Endothelial cell of umbilical vein (primary cell): ENCODE data around the gene CFAP99. TPM values are rescaled to one million over a fixed set of nuclear protein-coding genes. Genes with fewer than 3 reads are reported as not detected.

Experiments
- BruUV-seq: library from RNA; stranded (reverse); fragments of 400-500 nt; replicated peaks from 2 replicates; lab custom pipeline; 2021; lab: Mats Ljungman, UMichigan
- CTCF ChIA-PET: fragments of 300-600, 350-600 bp; sonication (Branson Sonifier 250); formaldehyde crosslinking; loops from one replicate; lab custom pipeline; 2021; ENCODE audit warnings: antibody characterized with exemption, inconsistent platforms; lab: Charles Lee
- POLR2A ChIA-PET: fragments of 300-600, 350-600 bp; sonication (Branson Sonifier 250); formaldehyde crosslinking; loops from one replicate; lab custom pipeline; 2021; ENCODE audit warnings: antibody characterized with exemption, inconsistent platforms; lab: Charles Lee
- DNase-seq: peaks from one replicate; pipeline ENCODE4 v3.0.0-alpha.2; 2011; ENCODE audit warnings: low read depth, low spot score
- FAIRE-seq: peaks from 2 replicates; lab custom pipeline; 2011; peaks lifted over from hg19 to GRCh38; lab: Jason Lieb, UNC
- H2AFZ ChIP-seq: 2 replicates; pipeline ENCODE4 v1.6.0; 2012; ENCODE audit warnings: low read depth, low read length, control low read depth, inconsistent platforms
- H3K27ac ChIP-seq: 2 replicates; pipeline ENCODE4 v1.5.1; 2011; ENCODE audit warnings: low read depth, mild to moderate bottlenecking, control low read depth, low read length, moderate library complexity; ENCODE audit not compliant: insufficient read depth
- H3K27me3 ChIP-seq, 2 experiments: 2 replicates each; pipeline versions ENCODE4 v1.6.0 to v1.6.1; 2011; ENCODE audit warnings: low read length in 2 of 2, mixed read lengths in 1 of 2; ENCODE audit not compliant: control insufficient read depth in 2 of 2, insufficient read depth in 2 of 2
- H3K36me3 ChIP-seq, 2 experiments: 2 replicates in 1 of 2; 3 replicates in 1 of 2; pipeline ENCODE4 v1.5.1; 2011; ENCODE audit warnings: low read length in 2 of 2, mild to moderate bottlenecking in 1 of 2, moderate library complexity in 1 of 2; ENCODE audit not compliant: control insufficient read depth in 2 of 2, insufficient read depth in 2 of 2; ENCODE audit errors: extremely low read depth in 1 of 2
- H3K4me1 ChIP-seq: 3 replicates; pipeline ENCODE4 v1.5.1; 2011; ENCODE audit warnings: mild to moderate bottlenecking, low read length; ENCODE audit not compliant: control insufficient read depth, insufficient read depth; ENCODE audit errors: extremely low read depth
- H3K4me2 ChIP-seq: 2 replicates; pipeline ENCODE4 v1.6.1; 2011; ENCODE audit warnings: low read length, control low read depth, mixed read lengths; ENCODE audit not compliant: insufficient read depth
- H3K4me3 ChIP-seq, 3 experiments: fragments of 200-600 bp in 1 of 3; sonication (generic), shearing (Covaris generic) in 1 of 3; replicated peaks in 1 of 3; 2 replicates each; pipeline ENCODE4 v1.5.1; 2011 to 2016; ENCODE audit warnings: control low read depth in 3 of 3, low read length in 3 of 3, mild to moderate bottlenecking in 2 of 3, inconsistent platforms in 1 of 3, low read depth in 1 of 3, moderate library complexity in 1 of 3; ENCODE audit not compliant: insufficient read depth in 1 of 3
- H3K79me2 ChIP-seq: 2 replicates; pipeline ENCODE4 v1.6.0; 2012; ENCODE audit warnings: low read length, inconsistent platforms; ENCODE audit not compliant: control insufficient read depth, insufficient read depth
- H3K9ac ChIP-seq: replicated peaks from 2 replicates; pipeline ENCODE3; 2011; ENCODE audit warnings: low read length, control low read depth; ENCODE audit not compliant: insufficient read depth; ENCODE audit errors: extremely low read depth
- H3K9me1 ChIP-seq: replicated peaks from 3 replicates; pipeline ENCODE4 v1.6.0; 2011; ENCODE audit warnings: mild to moderate bottlenecking, low read length; ENCODE audit not compliant: control insufficient read depth, insufficient read depth; ENCODE audit errors: extremely low read depth
- H3K9me3 ChIP-seq: replicated peaks from 2 replicates; pipeline ENCODE4 v1.5.1; 2012; ENCODE audit warnings: low read length, inconsistent platforms; ENCODE audit not compliant: control insufficient read depth, insufficient read depth
- H4K20me1 ChIP-seq: replicated peaks from 2 replicates; pipeline ENCODE3; 2011; ENCODE audit warnings: mild to moderate bottlenecking, low read length; ENCODE audit not compliant: control insufficient read depth, insufficient read depth; ENCODE audit errors: extremely low read depth
- EZH2 ChIP-seq: IDR thresholded peaks from 2 replicates; pipeline ENCODE4 v1.6.1; 2012; ENCODE audit warnings: borderline replicate concordance, low read depth, mild to moderate bottlenecking, moderate library complexity, low read length, inconsistent platforms; ENCODE audit not compliant: severe bottlenecking
- FOS ChIP-seq: IDR thresholded peaks from 2 replicates; pipeline ENCODE4 v1.6.1; 2011; ENCODE audit warnings: mild to moderate bottlenecking, low read length, moderate library complexity, borderline replicate concordance; ENCODE audit not compliant: insufficient read depth
- GATA2 ChIP-seq: IDR thresholded peaks from 2 replicates; pipeline ENCODE4 v1.7.0; 2011; ENCODE audit warnings: low read depth, mild to moderate bottlenecking, moderate library complexity, mixed read lengths, low read length; ENCODE audit not compliant: insufficient read length, insufficient read depth
- JUN ChIP-seq: IDR thresholded peaks from 2 replicates; pipeline ENCODE4 v1.6.1; 2011; ENCODE audit warnings: borderline replicate concordance, low read depth; ENCODE audit not compliant: insufficient read length, insufficient read depth
- MAX ChIP-seq: IDR thresholded peaks from 2 replicates; pipeline ENCODE4 v1.6.1; 2011; ENCODE audit not compliant: insufficient read depth, insufficient read length
- MYC ChIP-seq: IDR thresholded peaks from one replicate; pipeline ENCODE4 v1.6.1; 2011; ENCODE audit warnings: mild to moderate bottlenecking, low read depth, low read length
- POLR2A ChIP-seq: IDR thresholded peaks from 2 replicates; pipeline ENCODE4 v1.6.1; 2012; ENCODE audit warnings: low read depth, mild to moderate bottlenecking, control low read depth, low read length
- POLR2AphosphoS5 ChIP-seq: IDR thresholded peaks from 2 replicates; pipeline ENCODE4 v1.6.1; 2012; ENCODE audit warnings: low read depth, mild to moderate bottlenecking, control low read depth, low read length, moderate library complexity; ENCODE audit not compliant: insufficient read depth
- dilution Hi-C: fragments of 300-500 bp; cut with MboI; formaldehyde crosslinking; loops from one replicate; pipeline ENCODE4 v1.15.0; 2019; ENCODE audit warnings: low sequenced_read_pairs; ENCODE audit not compliant: extremely low pct_ligation_motif_present
- intact Hi-C: fragments of 100-400 bp; cut with micrococcal nuclease; formaldehyde crosslinking; loops from one replicate; pipeline ENCODE4 v1.10.0; 2022
- polyA plus RNA-seq, 4 experiments: library from polyadenylated mRNA; depleted of rRNA in 3 of 4; stranded (reverse) in 3 of 4; unstranded in 1 of 4; fragments of >200 nt; gene quantifications; 2 replicates each; pipeline versions ENCODE4 v1.2.1 to v1.2.3, GENCODE V29; 2011 to 2012; ENCODE audit warnings: missing spikeins in 1 of 4
- total RNA-seq: library from RNA; stranded (reverse); gene quantifications from 2 replicates; pipeline ENCODE4 v1.2.3, GENCODE V29; 2021

CFAP99 gene
- total and polyA plus RNA-seq, 2 donors (not counting 3 experiments of a cell fraction or from before 2014, with no cell fraction given) = 0.03 TPM; not detected in 1

- Histone ChIP-seq H3K9me1 (no peaks in the 10 kb centered on the region), H3K36me3 (no peaks in the 10 kb centered on the region), H3K4me2 (no peak overlapping the region), H3K4me3 (no peak overlapping the region), H2AFZ (no peak overlapping the region), H3K4me1 (no peaks in the 10 kb centered on the region), H3K9me3 (no peaks in the 10 kb centered on the region), H3K9ac (no peak overlapping the region), H4K20me1 (no peaks in the 10 kb centered on the region), H3K27ac (no peak overlapping the region), H3K79me2 (no peaks in the 10 kb centered on the region), H3K27me3 (no peaks in the 10 kb centered on the region)
- TF ChIP-seq EZH2 (no peak), POLR2A (no peak), POLR2AphosphoS5 (no peak), MYC (no peak), JUN (no peak), MAX (no peak), FOS (no peak), GATA2 (no peak)
- FAIRE-seq = no peak
- DNase-seq = no peak
- BruUV-seq = no TSS peak
- dilution Hi-C loops = no loop called here
- ChIA-PET POLR2A (interaction anchor here (0.6 kb wide), 1 partner anchor 20 kb away, joined by 3 read pairs; no protein-coding TSS in a partner anchor), CTCF (interaction anchor here (0.6 to 9.8 kb wide), 6 partner anchors 8 to 432 kb away, joined by 3 to 149 read pairs (median 7); no protein-coding TSS in a partner anchor)
- intact Hi-C loops = no loop called here
Observed at GRCh38 chr4:2443061-2443730, 24.4 kb downstream of the CFAP99 start.
